Loucy (cell line): ENCODE data around the gene DLGAP4.

Source experiments
- H2AFZ ChIP-seq: fragments of 200-600 bp; sonication (generic); 2 replicates; pipeline ENCODE4 v1.6.0; 2016; ENCODE audit warnings: antibody characterized with exemption, mild to moderate bottlenecking, low read length, moderate library complexity
- H3F3A ChIP-seq: fragments of 200-600 bp; 2 replicates; pipeline ENCODE4 v1.6.0; 2016; ENCODE audit warnings: antibody characterized with exemption, low read depth, mild to moderate bottlenecking
- H3K27me3 ChIP-seq: fragments of 200-600 bp; sonication (generic); 2 replicates; pipeline ENCODE4 v1.6.1; 2014; ENCODE audit warnings: low read length, mild to moderate bottlenecking; ENCODE audit not compliant: insufficient read depth, poor library complexity, severe bottlenecking
- H3K36me3 ChIP-seq: fragments of 200-600 bp; sonication (generic); 2 replicates; pipeline ENCODE4 v1.6.1; 2016; ENCODE audit warnings: low read length; ENCODE audit not compliant: insufficient read depth
- H3K4me1 ChIP-seq: fragments of 200-600 bp; sonication (generic); 2 replicates; pipeline ENCODE4 v1.5.1; 2014; ENCODE audit warnings: low read length, mild to moderate bottlenecking; ENCODE audit not compliant: insufficient read depth, poor library complexity, severe bottlenecking
- H3K4me2 ChIP-seq: fragments of 200-600 bp; sonication (generic); 2 replicates; pipeline ENCODE4 v1.6.0; 2014; ENCODE audit warnings: antibody characterized with exemption, low read length, low read depth, mild to moderate bottlenecking; ENCODE audit not compliant: poor library complexity, severe bottlenecking
- H3K4me3 ChIP-seq: fragments of 200-600 bp; sonication (generic); 2 replicates; pipeline ENCODE4 v1.5.1; 2014; ENCODE audit warnings: low read length, mild to moderate bottlenecking, mixed read lengths; ENCODE audit not compliant: poor library complexity, severe bottlenecking
- H3K79me2 ChIP-seq: fragments of 200-600 bp; sonication (generic); 2 replicates; pipeline ENCODE4 v1.6.1; 2014; ENCODE audit warnings: low read length; ENCODE audit not compliant: insufficient read depth
- H3K9ac ChIP-seq: fragments of 200-600 bp; sonication (generic); 2 replicates; pipeline ENCODE4 v1.6.0; 2014; ENCODE audit warnings: mild to moderate bottlenecking, low read depth, low read length, moderate library complexity; ENCODE audit not compliant: poor library complexity, severe bottlenecking
- H3K9me2 ChIP-seq: fragments of 200-600 bp; sonication (generic); replicated peaks from 2 replicates; pipeline ENCODE4 v1.6.1; 2016; ENCODE audit warnings: low read depth, low read length, mixed read lengths
- H3K9me3 ChIP-seq: fragments of 200-600 bp; sonication (generic); 2 replicates; pipeline ENCODE4 v1.6.1; 2014; ENCODE audit warnings: mild to moderate bottlenecking, antibody characterized with exemption, low read length, low read depth; ENCODE audit not compliant: insufficient read depth
- H4K20me1 ChIP-seq: fragments of 200-600 bp; sonication (generic); 2 replicates; pipeline ENCODE4 v1.6.0; 2014; ENCODE audit warnings: antibody characterized with exemption, low read length, mild to moderate bottlenecking; ENCODE audit not compliant: insufficient read depth, poor library complexity, severe bottlenecking
- EZH2phosphoT487 ChIP-seq: fragments of 200-600 bp; IDR thresholded peaks from 2 replicates; pipeline ENCODE4 v1.6.1; 2018; ENCODE audit warnings: antibody characterized with exemption, mild to moderate bottlenecking, moderate library complexity, borderline replicate concordance
- TF ChIP-seq, protein P1 (sequence below): fragments of 200-600 bp; sonication (generic); conservative IDR thresholded peaks from 2 replicates; pipeline ENCODE4 v1.5.1; 2014; ENCODE audit warnings: mild to moderate bottlenecking, antibody characterized with exemption, low read length

DLGAP4 gene

DNA sequence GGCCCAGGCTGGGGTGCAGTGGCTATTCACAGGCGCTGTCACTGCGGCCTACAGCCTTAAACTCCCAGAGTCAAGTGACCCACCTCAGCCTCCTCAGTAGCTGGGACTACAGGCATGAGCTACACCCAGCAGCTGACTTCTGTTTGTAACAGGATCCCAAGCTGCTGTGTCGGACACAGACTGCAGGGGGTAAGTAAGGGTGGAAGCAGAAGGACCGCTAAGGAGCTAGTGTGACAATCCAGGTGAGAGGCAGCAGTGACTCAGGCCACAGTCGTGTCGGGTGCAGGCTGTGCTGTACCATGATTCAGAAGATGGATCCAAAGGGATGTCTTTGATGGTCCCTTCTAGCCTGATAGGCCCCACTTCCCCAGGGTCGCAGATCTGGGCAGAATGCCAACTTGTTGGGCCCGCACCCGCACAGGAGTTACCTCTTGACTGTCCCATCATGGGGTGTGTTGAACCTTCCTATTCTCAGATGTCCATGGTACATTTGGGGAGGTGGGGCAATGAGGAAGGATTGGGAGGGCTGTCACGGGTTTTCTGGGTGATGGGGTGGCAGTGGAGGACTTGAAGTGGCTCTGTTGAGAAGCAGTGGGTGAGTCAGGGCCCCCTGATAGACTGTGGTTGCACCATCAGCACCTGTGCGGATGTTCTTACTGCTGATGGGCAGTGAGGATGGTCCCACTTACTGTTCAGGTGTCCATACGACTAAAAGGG, 44.6 kb upstream of the DLGAP4 start:
- Histone ChIP-seq H3K27me3 (no peaks in the 10 kb centered on the region), H3K36me3 (peaks cover 14% of the 10 kb centered on the region; the same call in 1 of the 2 replicates), H3K4me1 (no peaks in the 10 kb centered on the region), H3K9me3 (no peaks in the 10 kb centered on the region), H3K4me3 (no peak overlapping the region), H3K9ac (no peak overlapping the region), H3K79me2 (no peaks in the 10 kb centered on the region), H3K4me2 (no peak overlapping the region), H3F3A (no peaks in the 10 kb centered on the region), H3K9me2 (no peaks in the 10 kb centered on the region), H2AFZ (no peak overlapping the region), H4K20me1 (no peaks in the 10 kb centered on the region)
- TF ChIP-seq, protein P1, sequence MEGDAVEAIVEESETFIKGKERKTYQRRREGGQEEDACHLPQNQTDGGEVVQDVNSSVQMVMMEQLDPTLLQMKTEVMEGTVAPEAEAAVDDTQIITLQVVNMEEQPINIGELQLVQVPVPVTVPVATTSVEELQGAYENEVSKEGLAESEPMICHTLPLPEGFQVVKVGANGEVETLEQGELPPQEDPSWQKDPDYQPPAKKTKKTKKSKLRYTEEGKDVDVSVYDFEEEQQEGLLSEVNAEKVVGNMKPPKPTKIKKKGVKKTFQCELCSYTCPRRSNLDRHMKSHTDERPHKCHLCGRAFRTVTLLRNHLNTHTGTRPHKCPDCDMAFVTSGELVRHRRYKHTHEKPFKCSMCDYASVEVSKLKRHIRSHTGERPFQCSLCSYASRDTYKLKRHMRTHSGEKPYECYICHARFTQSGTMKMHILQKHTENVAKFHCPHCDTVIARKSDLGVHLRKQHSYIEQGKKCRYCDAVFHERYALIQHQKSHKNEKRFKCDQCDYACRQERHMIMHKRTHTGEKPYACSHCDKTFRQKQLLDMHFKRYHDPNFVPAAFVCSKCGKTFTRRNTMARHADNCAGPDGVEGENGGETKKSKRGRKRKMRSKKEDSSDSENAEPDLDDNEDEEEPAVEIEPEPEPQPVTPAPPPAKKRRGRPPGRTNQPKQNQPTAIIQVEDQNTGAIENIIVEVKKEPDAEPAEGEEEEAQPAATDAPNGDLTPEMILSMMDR, result no peak
- no peak for TF ChIP-seq EZH2phosphoT487

DNA sequence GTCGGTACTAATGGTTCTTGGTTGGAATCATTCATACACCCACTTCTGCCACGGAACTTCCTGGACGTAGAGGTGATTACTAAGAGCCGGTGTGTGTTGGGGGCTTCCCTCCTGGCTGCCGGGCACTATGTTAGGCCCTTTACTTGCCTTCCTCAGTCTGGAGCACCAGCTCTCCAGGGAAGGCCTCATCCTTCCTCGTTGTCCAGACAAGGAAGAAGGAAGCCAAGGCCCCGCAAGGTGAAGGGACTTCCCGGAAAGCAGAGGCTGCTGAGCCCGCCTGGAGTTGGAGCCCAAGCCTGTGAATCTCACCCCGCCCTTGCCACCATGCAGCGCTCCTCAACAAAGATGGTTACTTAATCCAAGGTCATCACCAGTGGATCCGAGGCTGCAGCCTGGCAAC, 43.7 kb upstream of the DLGAP4 start:
- no peaks in the 10 kb centered on the region for H3K9me3 ChIP-seq
- no peak overlapping the region for H3K9ac ChIP-seq
- no peaks in the 10 kb centered on the region for H3K27me3 ChIP-seq
- no peak overlapping the region for H2AFZ ChIP-seq
- H3K4me2 ChIP-seq, result no peak overlapping the region
- no peaks in the 10 kb centered on the region for H4K20me1 ChIP-seq
- H3K4me3 ChIP-seq, result no peak overlapping the region
- H3K36me3 ChIP-seq, result peaks cover 6% of the 10 kb centered on the region; the same call in 1 of the 2 replicates
- no peaks in the 10 kb centered on the region for H3K4me1 ChIP-seq
- TF ChIP-seq, protein P1, result no peak
- no peak for TF ChIP-seq EZH2phosphoT487
- H3F3A ChIP-seq, result no peaks in the 10 kb centered on the region
- H3K79me2 ChIP-seq, result no peaks in the 10 kb centered on the region
- H3K9me2 ChIP-seq, result no peaks in the 10 kb centered on the region

DNA sequence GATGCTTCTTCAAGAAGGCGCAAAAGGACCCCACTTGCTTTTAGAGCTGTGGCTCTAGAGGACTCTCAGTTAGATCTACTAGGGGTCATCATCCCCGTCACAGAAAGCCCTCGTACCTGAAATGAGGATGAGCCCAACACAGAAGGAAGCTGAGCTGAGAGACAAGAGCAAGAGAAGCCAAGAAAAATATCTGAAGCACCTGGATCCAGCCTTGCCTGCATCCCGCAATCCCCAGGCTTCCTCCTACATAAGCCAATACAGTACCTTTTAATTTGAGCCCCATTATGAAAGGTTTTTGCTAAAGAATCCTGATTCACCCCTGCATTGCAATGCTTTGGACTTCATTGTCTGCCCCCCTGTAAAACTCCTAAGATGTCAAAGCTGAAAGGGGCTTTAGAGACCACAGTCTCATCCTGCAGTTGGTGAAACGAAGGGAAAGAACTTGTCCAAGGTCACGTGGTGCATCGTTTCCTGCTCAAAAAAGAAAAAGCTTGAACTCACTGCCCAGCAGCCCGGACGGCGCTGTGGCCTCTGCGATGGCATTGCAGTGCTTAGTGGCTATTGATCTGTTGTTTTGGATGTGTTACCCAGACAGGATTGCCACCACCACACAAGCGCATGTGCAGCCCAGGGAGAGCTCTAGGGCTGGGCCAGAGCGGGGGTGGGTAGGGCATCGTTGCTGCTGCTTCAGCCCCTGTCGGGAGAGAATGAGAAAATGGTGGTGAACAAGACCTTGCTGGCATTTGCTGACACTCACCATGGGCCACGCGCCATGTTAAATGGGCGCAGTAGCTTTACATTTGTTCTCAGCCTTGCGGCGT, 41.5 kb upstream of the DLGAP4 start:
- Histone ChIP-seq H2AFZ (no peak overlapping the region), H4K20me1 (no peaks in the 10 kb centered on the region), H3K27me3 (no peaks in the 10 kb centered on the region), H3K4me3 (no peak overlapping the region), H3F3A (no peaks in the 10 kb centered on the region), H3K36me3 (no peaks in the 10 kb centered on the region), H3K9me3 (no peaks in the 10 kb centered on the region), H3K9me2 (no peaks in the 10 kb centered on the region), H3K9ac (no peak overlapping the region), H3K79me2 (no peaks in the 10 kb centered on the region), H3K4me1 (no peaks in the 10 kb centered on the region), H3K4me2 (no peak overlapping the region)
- TF ChIP-seq, protein P1, result no peak
- no peak for TF ChIP-seq EZH2phosphoT487
